Measurements from ENCODE around the gene APOOL.
"Not testable (repeated sequence)": the region's sequence is repeated elsewhere in the genome, so short reads cannot be mapped to it uniquely, and the experiment has no call there.

APOOL gene

GRCh38 chrX:85003655-85004244, at the start of gene APOOL:
TSS of gene APOOL (plus strand) at chrX:85003877. CDS start at chrX:85003913, 36 bp downstream.
- DNase-seq = peak; percentile 96
- in situ Hi-C loops (cut with MboI; ENCODE audit: low pct_unique_long_range_greater_than_20kb, low sequenced_read_pairs) = no loop called here

- peak; percentile 47 for DNase-seq
- in situ Hi-C loops (cut with MboI; ENCODE audit: low pct_unique_long_range_greater_than_20kb, low sequenced_read_pairs) = no loop called here
Measured at GRCh38 chrX:84956304-84956703, 47.4 kb upstream of the APOOL start.

- in situ Hi-C loops (cut with MboI; ENCODE audit: low pct_unique_long_range_greater_than_20kb, low sequenced_read_pairs) = no loop called here
- DNase-seq = no peak
Measured at GRCh38 chrX:84974803-84975202, 28.9 kb upstream of the APOOL start.

DNA sequence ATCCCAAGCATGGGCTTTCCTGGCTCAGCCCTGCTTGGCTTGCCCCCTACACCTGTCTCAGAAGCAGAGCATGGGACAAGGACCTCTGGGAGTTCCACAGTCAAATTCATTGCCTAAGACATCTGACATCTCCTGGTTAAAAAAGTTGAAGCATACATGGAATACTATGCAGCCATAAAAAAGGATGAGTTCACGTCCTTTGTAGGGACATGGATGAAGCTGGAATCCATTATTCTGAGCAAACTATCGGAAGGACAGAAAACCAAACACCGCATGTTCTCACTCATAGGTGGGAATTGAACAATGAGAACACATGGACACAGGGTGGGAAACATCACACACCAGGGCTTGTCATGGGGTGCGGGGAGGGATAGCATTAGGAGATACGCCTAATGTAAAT, 11.9 kb upstream of the APOOL start:
- in situ Hi-C loops (cut with MboI; ENCODE audit: low pct_unique_long_range_greater_than_20kb, low sequenced_read_pairs); DNase-seq: not testable (repeated sequence)

DNA sequence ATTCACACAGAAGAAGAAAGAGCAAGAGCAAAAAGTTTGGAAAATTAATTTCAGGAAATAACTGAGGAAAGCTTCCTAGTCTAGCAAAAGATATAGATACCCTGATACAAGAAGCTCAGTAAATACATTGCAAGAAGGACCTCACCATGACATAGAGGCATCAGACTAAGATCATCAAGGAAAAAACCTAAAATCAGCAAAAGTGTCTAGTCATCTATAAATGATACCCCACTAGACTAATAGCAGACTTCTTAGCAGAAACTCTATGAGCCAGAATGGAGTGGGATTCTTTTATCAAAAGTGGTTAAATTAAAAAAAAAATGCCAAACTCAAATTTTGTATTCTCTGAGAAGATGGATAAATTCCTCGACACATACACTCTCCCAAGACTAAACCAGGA, 10.5 kb upstream of the APOOL start:
- DNase-seq = no peak
- in situ Hi-C loops (cut with MboI; ENCODE audit: low pct_unique_long_range_greater_than_20kb, low sequenced_read_pairs) = no loop called here

GRCh38 chrX:85001344-85001743, 2.3 kb upstream of the APOOL start:
- in situ Hi-C loops (cut with MboI; ENCODE audit: low pct_unique_long_range_greater_than_20kb, low sequenced_read_pairs) = no loop called here
- DNase-seq = no peak

DNA sequence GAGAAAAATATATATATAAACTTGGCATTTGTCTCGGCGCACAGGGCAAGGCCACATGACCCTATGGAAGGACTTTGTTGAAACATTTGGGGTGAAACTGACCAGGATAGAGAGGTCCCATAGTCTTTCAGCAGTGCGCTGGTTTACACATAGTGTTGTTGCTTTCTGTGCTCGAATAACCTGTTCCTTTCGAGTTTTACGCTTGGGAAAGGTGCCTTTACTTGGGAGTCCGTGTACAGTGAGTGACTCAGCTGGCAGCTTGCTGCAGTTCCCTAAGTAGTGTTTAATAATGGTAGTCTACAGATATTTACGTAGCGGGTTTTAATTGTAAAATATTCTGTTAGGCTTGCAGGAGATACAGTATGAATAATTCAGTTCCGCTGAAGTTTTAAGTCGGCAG, 578 bp downstream of the APOOL start:
- DNase-seq = peak; percentile 28
- in situ Hi-C loops (cut with MboI; ENCODE audit: low pct_unique_long_range_greater_than_20kb, low sequenced_read_pairs) = no loop called here

- DNase-seq = no peak
- in situ Hi-C loops (cut with MboI; ENCODE audit: low pct_unique_long_range_greater_than_20kb, low sequenced_read_pairs) = no loop called here
Measured at GRCh38 chrX:85012098-85012497, 8.4 kb downstream of the APOOL start.

- DNase-seq; in situ Hi-C loops (cut with MboI; ENCODE audit: low pct_unique_long_range_greater_than_20kb, low sequenced_read_pairs): not testable (repeated sequence)
Measured at GRCh38 chrX:85015351-85015750, 11.7 kb downstream of the APOOL start.

DNA sequence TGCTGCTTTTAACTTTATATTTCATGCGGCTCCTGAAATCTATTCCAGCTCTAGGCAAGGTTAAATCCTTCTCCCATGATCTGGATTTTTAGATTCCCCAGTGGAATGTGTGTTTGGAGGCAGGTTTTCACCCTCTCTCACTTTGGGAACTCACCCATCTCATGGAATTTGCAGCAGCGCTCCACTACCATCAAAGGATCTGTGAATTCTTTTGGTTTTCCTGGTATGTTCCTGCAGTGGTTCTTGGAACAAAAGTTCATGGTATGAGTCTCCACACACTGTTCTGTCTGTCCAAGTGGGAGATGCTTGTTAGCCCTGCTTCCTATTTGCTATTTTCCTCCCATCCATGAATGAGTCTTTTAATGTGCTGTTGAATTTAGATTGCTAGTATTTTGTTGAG, 14.0 kb downstream of the APOOL start:
- in situ Hi-C loops (cut with MboI; ENCODE audit: low pct_unique_long_range_greater_than_20kb, low sequenced_read_pairs) = no loop called here

DNA sequence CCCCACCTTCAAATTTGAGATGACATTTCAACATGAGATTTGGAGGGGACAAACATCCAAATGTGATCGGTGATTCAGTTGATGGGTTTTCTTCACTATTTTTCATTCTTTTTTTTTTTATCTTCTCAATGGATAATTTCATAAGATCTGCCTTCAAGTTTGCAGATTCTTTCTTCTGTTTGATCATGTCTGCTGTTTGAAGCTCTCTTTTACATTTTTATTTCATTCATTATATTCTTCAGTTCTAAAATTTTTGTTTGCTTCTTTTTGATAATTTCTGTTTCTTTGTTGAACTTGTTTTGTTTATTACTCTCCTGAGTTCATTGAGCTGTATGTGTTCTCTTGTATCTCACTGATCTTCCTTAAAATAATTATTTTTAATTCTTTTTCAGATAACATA, 14.8 kb downstream of the APOOL start:
- in situ Hi-C loops (cut with MboI; ENCODE audit: low pct_unique_long_range_greater_than_20kb, low sequenced_read_pairs) = no loop called here
- no peak for DNase-seq

More for the DNA sequence above, 14.0 kb downstream of the APOOL start:
- no peak for DNase-seq

- in situ Hi-C loops (cut with MboI; ENCODE audit: low pct_unique_long_range_greater_than_20kb, low sequenced_read_pairs) = no loop called here
- DNase-seq = no peak
Measured at GRCh38 chrX:85020216-85020615, 16.5 kb downstream of the APOOL start.

GRCh38 chrX:85024044-85024443, 20.4 kb downstream of the APOOL start:
- in situ Hi-C loops (cut with MboI; ENCODE audit: low pct_unique_long_range_greater_than_20kb, low sequenced_read_pairs) = no loop called here
- no peak for DNase-seq

- DNase-seq = no peak
- in situ Hi-C loops (cut with MboI; ENCODE audit: low pct_unique_long_range_greater_than_20kb, low sequenced_read_pairs) = no loop called here
Measured at GRCh38 chrX:85024562-85024961, 20.9 kb downstream of the APOOL start.

- no peak for DNase-seq
- in situ Hi-C loops (cut with MboI; ENCODE audit: low pct_unique_long_range_greater_than_20kb, low sequenced_read_pairs) = loop anchor here (25.0 kb wide), 1 partner anchor 289 kb away; no protein-coding TSS in a partner anchor
Measured at GRCh38 chrX:85026170-85026569, 22.5 kb downstream of the APOOL start.

- no peak for DNase-seq
- in situ Hi-C loops (cut with MboI; ENCODE audit: low pct_unique_long_range_greater_than_20kb, low sequenced_read_pairs) = loop anchor here (25.0 kb wide), 1 partner anchor 292 kb away; no protein-coding TSS in a partner anchor
Measured at GRCh38 chrX:85029043-85029442, 25.4 kb downstream of the APOOL start.

DNA sequence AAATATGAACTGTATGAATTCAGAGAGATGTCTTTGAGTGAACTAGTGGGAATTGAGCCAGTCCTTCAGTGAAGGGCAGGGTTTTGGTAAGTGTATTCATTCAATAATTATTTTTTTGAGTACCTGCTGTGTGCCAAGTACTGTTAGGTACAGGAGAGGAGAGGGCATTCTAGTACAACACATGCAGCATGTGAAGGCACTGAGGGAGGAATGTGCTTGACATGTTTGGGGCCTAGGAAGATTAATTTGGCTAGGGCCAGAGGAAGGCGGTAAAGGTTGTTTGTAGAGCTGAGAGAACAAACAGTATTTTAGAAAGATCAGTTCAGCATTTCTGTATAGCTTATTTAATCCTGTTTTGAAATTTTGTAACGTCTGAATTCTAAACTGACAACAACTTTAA, 27.8 kb downstream of the APOOL start:
- in situ Hi-C loops (cut with MboI; ENCODE audit: low pct_unique_long_range_greater_than_20kb, low sequenced_read_pairs) = loop anchor here (25.0 kb wide), 1 partner anchor 294 kb away; no protein-coding TSS in a partner anchor
- DNase-seq = no peak

- in situ Hi-C loops (cut with MboI; ENCODE audit: low pct_unique_long_range_greater_than_20kb, low sequenced_read_pairs) = loop anchor here (25.0 kb wide), 1 partner anchor 300 kb away; no protein-coding TSS in a partner anchor
- DNase-seq = no peak
Measured at GRCh38 chrX:85037114-85037513, 33.4 kb downstream of the APOOL start.

GRCh38 chrX:85051627-85052026, 48.0 kb downstream of the APOOL start:
- in situ Hi-C loops (cut with MboI; ENCODE audit: low pct_unique_long_range_greater_than_20kb, low sequenced_read_pairs) = no loop called here
- DNase-seq = no peak

DNA sequence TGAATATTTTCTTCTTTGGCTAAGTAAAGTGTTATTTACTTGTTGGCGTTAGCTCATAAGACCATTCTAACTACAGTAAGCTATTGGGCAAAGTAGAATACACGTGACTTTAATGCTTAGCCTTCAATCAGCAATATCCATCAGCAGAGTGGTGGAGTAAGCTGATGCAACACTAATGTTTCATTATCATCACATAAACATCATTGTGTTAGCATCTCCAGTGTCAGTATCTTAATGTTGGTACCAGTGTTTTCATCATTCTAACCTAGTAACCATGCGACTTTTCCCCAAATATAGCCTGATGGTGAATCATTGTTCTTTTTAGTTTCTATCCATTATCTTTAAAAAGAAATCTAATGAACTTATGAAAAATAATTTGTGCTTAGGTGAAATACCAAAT, 48.5 kb downstream of the APOOL start:
- no peak for DNase-seq
- in situ Hi-C loops (cut with MboI; ENCODE audit: low pct_unique_long_range_greater_than_20kb, low sequenced_read_pairs) = no loop called here

DNA sequence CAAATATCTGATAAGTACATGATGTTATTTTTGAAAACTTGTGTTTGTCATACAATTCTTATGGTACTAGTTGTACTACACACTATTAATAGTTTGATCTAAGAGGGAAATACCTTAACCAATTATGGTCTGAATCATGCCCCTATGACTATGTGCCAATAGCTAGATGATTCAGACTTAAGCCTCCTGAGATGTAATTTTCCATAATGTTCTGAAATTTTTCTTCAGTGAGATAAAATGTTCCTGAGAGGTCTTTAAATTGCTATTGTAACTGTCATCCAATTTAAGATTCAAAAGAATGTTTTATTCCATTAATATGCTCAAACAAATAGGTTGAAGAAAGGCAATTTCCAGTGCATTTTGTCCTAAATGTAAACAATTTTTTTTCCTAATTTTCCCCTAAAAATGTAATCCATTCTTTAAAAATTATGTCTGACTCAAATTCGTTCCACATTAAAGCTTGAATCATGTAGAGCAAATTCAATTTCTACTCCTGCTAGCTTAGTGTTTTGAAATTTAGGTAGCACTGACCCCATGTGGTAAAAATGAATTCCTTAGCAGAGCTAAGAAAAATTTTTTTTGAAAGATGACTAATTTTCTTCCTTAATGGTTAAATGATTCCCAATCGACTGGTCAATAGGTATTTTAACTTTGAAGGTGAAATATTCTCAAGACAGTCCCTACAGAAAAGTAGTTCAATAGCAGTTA, 49.1 kb downstream of the APOOL start:
- in situ Hi-C loops (cut with MboI; ENCODE audit: low pct_unique_long_range_greater_than_20kb, low sequenced_read_pairs) = no loop called here
- peak; percentile 23 for DNase-seq
